ENCODE measurements around the gene MAP3K1.
"Not testable (repeated sequence)": the region's sequence is repeated elsewhere in the genome, so short reads cannot be mapped to it uniquely, and the experiment has no call there.

MAP3K1 gene

GRCh38 chr5:56816546-56817081, 1.3 kb downstream of the MAP3K1 start:
- DNase-seq (ENCODE audit: low read depth, low spot score), result peak; percentile 76

- DNase-seq (ENCODE audit: low read depth, low spot score), result no peak
Measured at GRCh38 chr5:56817263-56818014, 2.1 kb downstream of the MAP3K1 start.

GRCh38 chr5:56818450-56819037, 3.2 kb downstream of the MAP3K1 start:
- no peak for DNase-seq (ENCODE audit: low read depth, low spot score)

GRCh38 chr5:56819060-56819881, 3.9 kb downstream of the MAP3K1 start:
- DNase-seq (ENCODE audit: low read depth, low spot score), result no peak

- not testable (repeated sequence) for DNase-seq (ENCODE audit: low read depth, low spot score)
Measured at GRCh38 chr5:56821868-56822267, 6.5 kb downstream of the MAP3K1 start.

GRCh38 chr5:56822981-56823380, 7.6 kb downstream of the MAP3K1 start:
- no peak for DNase-seq (ENCODE audit: low read depth, low spot score)

GRCh38 chr5:56824019-56824418, 8.7 kb downstream of the MAP3K1 start:
- DNase-seq (ENCODE audit: low read depth, low spot score), result no peak

GRCh38 chr5:56825222-56825824, 10.0 kb downstream of the MAP3K1 start:
- no peak for DNase-seq (ENCODE audit: low read depth, low spot score)

GRCh38 chr5:56827049-56827448, 11.7 kb downstream of the MAP3K1 start:
- DNase-seq (ENCODE audit: low read depth, low spot score), result no peak

- DNase-seq (ENCODE audit: low read depth, low spot score), result no peak
Measured at GRCh38 chr5:56827924-56828323, 12.6 kb downstream of the MAP3K1 start.

- peak; percentile 47 for DNase-seq (ENCODE audit: low read depth, low spot score)
Measured at GRCh38 chr5:56829137-56829908, 14.0 kb downstream of the MAP3K1 start.

GRCh38 chr5:56831773-56832172, 16.4 kb downstream of the MAP3K1 start:
- no peak for DNase-seq (ENCODE audit: low read depth, low spot score)

- no peak for DNase-seq (ENCODE audit: low read depth, low spot score)
Measured at GRCh38 chr5:56833325-56833724, 18.0 kb downstream of the MAP3K1 start.

GRCh38 chr5:56837381-56837780, 22.0 kb downstream of the MAP3K1 start:
- no peak for DNase-seq (ENCODE audit: low read depth, low spot score)

GRCh38 chr5:56837956-56838355, 22.6 kb downstream of the MAP3K1 start:
- DNase-seq (ENCODE audit: low read depth, low spot score), result no peak

GRCh38 chr5:56838409-56839039, 23.2 kb downstream of the MAP3K1 start:
- DNase-seq (ENCODE audit: low read depth, low spot score), result peak; percentile 81

- no peak for DNase-seq (ENCODE audit: low read depth, low spot score)
Measured at GRCh38 chr5:56839062-56839461, 23.7 kb downstream of the MAP3K1 start.

- DNase-seq (ENCODE audit: low read depth, low spot score), result no peak
Measured at GRCh38 chr5:56840597-56840996, 25.2 kb downstream of the MAP3K1 start.

GRCh38 chr5:56845277-56845676, 29.9 kb downstream of the MAP3K1 start:
- DNase-seq (ENCODE audit: low read depth, low spot score), result no peak

- DNase-seq (ENCODE audit: low read depth, low spot score), result no peak
Measured at GRCh38 chr5:56845904-56846480, 30.6 kb downstream of the MAP3K1 start.
